ENCODE results near the gene CDKN1B. TPM values are rescaled to one million over a fixed set of nuclear protein-coding genes. Genes with fewer than 3 reads are reported as not detected.

Gene CDKN1B
- total RNA-seq, 1 experiment from 2014 or later = 27.7 TPM

GRCh38 chr12:12747278-12747677 is 30.1 kb downstream of the CDKN1B start:
- Histone ChIP-seq H3K9me3 (ENCODE audit: control insufficient read depth, low read depth, low read length) (no peaks in the 10 kb centered on the region), H2BK12ac (ENCODE audit: insufficient read length, low read depth, low read length) (no peak overlapping the region), H3K79me1 (ENCODE audit: insufficient read depth, low read depth, low read length, poor library complexity, severe bottlenecking) (no peaks in the 10 kb centered on the region), H4K91ac (ENCODE audit: insufficient read length, low read depth, low read length) (no peak overlapping the region), H2AK5ac (ENCODE audit: insufficient read length, low read length) (no peak overlapping the region), H3K14ac (ENCODE audit: insufficient read depth, low read length) (no peak overlapping the region), H3K56ac (ENCODE audit: insufficient read length, low read depth, low read length) (no peak overlapping the region), H2BK120ac (ENCODE audit: low read depth, low read length, poor library complexity, severe bottlenecking) (no peak overlapping the region), H3K4me2 (ENCODE audit: insufficient read depth, insufficient read length, low read length) (no peak overlapping the region), H3K9ac (ENCODE audit: extremely low read depth, insufficient read length, low read length) (no peak overlapping the region), H2BK5ac (ENCODE audit: insufficient read length, low read length) (no peak overlapping the region), H2BK15ac (ENCODE audit: low read depth, low read length) (no peak overlapping the region), H3K27me3 (ENCODE audit: insufficient read depth, low read length) (no peaks in the 10 kb centered on the region), H3K4ac (ENCODE audit: low read depth, low read length) (no peak overlapping the region), H3K23ac (ENCODE audit: insufficient read length, low read depth, low read length) (no peak overlapping the region), H3K4me1 (ENCODE audit: insufficient read depth, low read length) (no peaks in the 10 kb centered on the region; the same call in 1 of the 2 replicates), H3K23me2 (ENCODE audit: insufficient read length, low read depth, low read length, poor library complexity, severe bottlenecking) (no peaks in the 10 kb centered on the region), H4K8ac (replicated peaks; ENCODE audit: insufficient read length, low read depth, low read length) (no peak overlapping the region), H3K18ac (ENCODE audit: insufficient read length, low read depth, low read length) (no peak overlapping the region), H3K27ac (ENCODE audit: insufficient read length, low read depth, low read length) (no peak overlapping the region), H4K5ac (ENCODE audit: insufficient read length, low read depth, low read length) (no peak overlapping the region), H4K20me1 (ENCODE audit: control insufficient read depth, insufficient read depth, insufficient read length) (no peaks in the 10 kb centered on the region), H2AFZ (ENCODE audit: low read length) (no peak overlapping the region), H3T11ph (ENCODE audit: low read length) (no peak overlapping the region), H3K79me2 (ENCODE audit: insufficient read depth, low read length) (no peaks in the 10 kb centered on the region), H2BK20ac (ENCODE audit: low read depth, low read length, poor library complexity, severe bottlenecking) (no peak overlapping the region)
- no CpG with 5 or more reads among the region's 3 CpGs for WGBS (ENCODE audit: extremely low coverage, insufficient read length, low lambda C conversion rate)
- Mint-ChIP-seq H3K4me3 (no peak overlapping the region), H3K4me1 (peaks cover 10 to 14% of the 10 kb centered on the region in 2 experiments), H3K27me3 (ENCODE audit: low read depth) (0 out of 2 replicates have a peak, but pooled peaks cover 2% of the 10 kb centered on the region), H3K27ac (no peak overlapping the region), H3K36me3 (ENCODE audit: insufficient read depth in 1 of 3, low read depth in 3 of 3) (no peaks in the 10 kb centered on the region), H3K9me3 (no peaks in the 10 kb centered on the region)
- no peak for TF ChIP-seq CTCF (conservative IDR thresholded peaks at IDR 0.05)
- DNase-seq = no peak

Data from H9 (cell line).